Stromal cell of bone marrow (primary cell): ENCODE measurements around the gene CBLN3.

Experiments used
- DNase-seq: peaks from one replicate; pipeline ENCODE4 v3.0.0-alpha.2; 2012; ENCODE audit warnings: low read depth

The CBLN3 gene

GRCh38 chr14:24439257-24439656 is 9.8 kb upstream of the CBLN3 start:
- DNase-seq, result no peak

- no peak for DNase-seq
These were observed 9.0 kb upstream of the CBLN3 start for GRCh38 chr14:24438223-24439097.

GRCh38 chr14:24437736-24438067 is 8.2 kb upstream of the CBLN3 start:
- DNase-seq, result no peak

GRCh38 chr14:24437020-24437735 is 7.7 kb upstream of the CBLN3 start:
- DNase-seq, result no peak

- DNase-seq, result peak; percentile 77
These were observed 7.0 kb upstream of the CBLN3 start for GRCh38 chr14:24436355-24437019.

- no peak for DNase-seq
These were observed 6.5 kb upstream of the CBLN3 start for GRCh38 chr14:24435998-24436354.

- DNase-seq, result no peak
These were observed 5.8 kb upstream of the CBLN3 start for GRCh38 chr14:24435192-24435810.

- no peak for DNase-seq
These were observed 5.2 kb upstream of the CBLN3 start for GRCh38 chr14:24434676-24435075.

- no peak for DNase-seq
These were observed 4.6 kb upstream of the CBLN3 start for GRCh38 chr14:24434036-24434435.

- no peak for DNase-seq
These were observed 3.0 kb upstream of the CBLN3 start for GRCh38 chr14:24432259-24433131.

- peak; percentile 86 for DNase-seq
These were observed 2.2 kb upstream of the CBLN3 start for GRCh38 chr14:24431569-24432258.

GRCh38 chr14:24430682-24431568 is 1.5 kb upstream of the CBLN3 start:
- DNase-seq, result peak; percentile 57

GRCh38 chr14:24430143-24430681 is 744 bp upstream of the CBLN3 start:
- DNase-seq, result peak; percentile 73

GRCh38 chr14:24428628-24429394 is 657 bp downstream of the CBLN3 start:
- no peak for DNase-seq

GRCh38 chr14:24427537-24428508 is 1.6 kb downstream of the CBLN3 start:
- no peak for DNase-seq

- DNase-seq, result no peak
These were observed 2.4 kb downstream of the CBLN3 start for GRCh38 chr14:24426912-24427536.
